ENCODE data around the gene DYRK1B. TPM values are rescaled to one million over a fixed set of nuclear protein-coding genes. Genes with fewer than 3 reads are reported as not detected.

DYRK1B gene
- polyA plus RNA-seq, 1 donor (not counting 4 experiments of a cell fraction or from before 2014, with no cell fraction given): 4.6 TPM

DNA sequence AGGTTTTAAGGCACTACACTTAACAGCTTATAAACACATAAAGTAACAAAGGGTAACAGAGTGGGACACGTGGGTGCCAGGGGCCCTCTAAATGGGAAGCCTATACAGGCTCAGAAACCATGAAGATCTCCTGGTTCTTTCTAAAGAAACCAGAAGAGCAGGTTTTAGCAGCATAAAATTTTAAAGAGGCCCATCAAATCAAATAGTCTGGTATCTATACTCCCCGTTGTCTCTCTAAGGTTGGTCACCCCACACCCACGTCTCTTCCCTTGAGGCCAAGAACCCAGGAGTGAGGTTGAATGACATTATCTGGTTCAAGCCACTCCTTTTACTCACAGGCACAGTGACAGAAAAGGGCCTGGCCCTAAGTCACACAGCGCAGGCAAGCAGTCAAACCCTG, 4.6 kb upstream of the DYRK1B start:
- dilution Hi-C loops (cut with MboI; ENCODE audit: extremely low pct_ligation_motif_present, low sequenced_read_pairs): no loop called here
- Histone ChIP-seq H4K20me1 (ENCODE audit: control insufficient read depth, extremely low read depth, insufficient read depth, low read length) (peaks cover 4% of the 10 kb centered on the region), H3K9me3 (ENCODE audit: control insufficient read depth, low read depth, low read length) (no peaks in the 10 kb centered on the region), H3K27ac (ENCODE audit: control insufficient read depth, insufficient read depth, low read length) (no peak overlapping the region), H3K9me1 (ENCODE audit: control insufficient read depth, extremely low read depth, insufficient read depth, low read length) (no peaks in the 10 kb centered on the region), H3K9ac (ENCODE audit: control insufficient read depth, extremely low read depth, insufficient read depth, low read length) (no peak overlapping the region), H3K4me1 (ENCODE audit: control insufficient read depth, extremely low read depth, insufficient read depth, low read length) (peaks cover 17% of the 10 kb centered on the region), H3K4me3 (ENCODE audit: control insufficient read depth in 2 of 3, extremely low read depth in 1 of 3, insufficient read depth in 2 of 3, low read depth in 1 of 3, low read length in 3 of 3) (no peak overlapping the region), H3K79me2 (ENCODE audit: control insufficient read depth, insufficient read depth, low read length) (peaks cover 48% of the 10 kb centered on the region), H3K4me2 (ENCODE audit: control insufficient read depth, extremely low read depth, insufficient read depth, low read depth, low read length) (no peak overlapping the region), H3K27me3 (ENCODE audit: control insufficient read depth, extremely low read depth, insufficient read depth, low read length) (no peaks in the 10 kb centered on the region), H2AFZ (ENCODE audit: control insufficient read depth, low read length) (no peak overlapping the region), H3K36me3 (ENCODE audit: control insufficient read depth in 2 of 2, extremely low read depth in 1 of 2, insufficient read depth in 2 of 2, low read length in 2 of 2) (peaks cover 40 to 47% of the 10 kb centered on the region in 2 experiments)
- TF ChIP-seq EZH2 (IDR thresholded peaks at IDR 0.05; ENCODE audit: low read length): no peak
- TF ChIP-seq, protein P1, sequence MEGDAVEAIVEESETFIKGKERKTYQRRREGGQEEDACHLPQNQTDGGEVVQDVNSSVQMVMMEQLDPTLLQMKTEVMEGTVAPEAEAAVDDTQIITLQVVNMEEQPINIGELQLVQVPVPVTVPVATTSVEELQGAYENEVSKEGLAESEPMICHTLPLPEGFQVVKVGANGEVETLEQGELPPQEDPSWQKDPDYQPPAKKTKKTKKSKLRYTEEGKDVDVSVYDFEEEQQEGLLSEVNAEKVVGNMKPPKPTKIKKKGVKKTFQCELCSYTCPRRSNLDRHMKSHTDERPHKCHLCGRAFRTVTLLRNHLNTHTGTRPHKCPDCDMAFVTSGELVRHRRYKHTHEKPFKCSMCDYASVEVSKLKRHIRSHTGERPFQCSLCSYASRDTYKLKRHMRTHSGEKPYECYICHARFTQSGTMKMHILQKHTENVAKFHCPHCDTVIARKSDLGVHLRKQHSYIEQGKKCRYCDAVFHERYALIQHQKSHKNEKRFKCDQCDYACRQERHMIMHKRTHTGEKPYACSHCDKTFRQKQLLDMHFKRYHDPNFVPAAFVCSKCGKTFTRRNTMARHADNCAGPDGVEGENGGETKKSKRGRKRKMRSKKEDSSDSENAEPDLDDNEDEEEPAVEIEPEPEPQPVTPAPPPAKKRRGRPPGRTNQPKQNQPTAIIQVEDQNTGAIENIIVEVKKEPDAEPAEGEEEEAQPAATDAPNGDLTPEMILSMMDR (optimal IDR thresholded peaks at IDR 0.05 in 1 of 3, IDR thresholded peaks at IDR 0.05 in 1 of 3, conservative IDR thresholded peaks at IDR 0.05 in 1 of 3; ENCODE audit: extremely low read depth in 1 of 3, insufficient read depth in 2 of 3, low read length in 3 of 3): no peak
- DNase-seq (ENCODE audit: low read depth, low spot score) (no peak), FAIRE-seq (no peak)

DNA sequence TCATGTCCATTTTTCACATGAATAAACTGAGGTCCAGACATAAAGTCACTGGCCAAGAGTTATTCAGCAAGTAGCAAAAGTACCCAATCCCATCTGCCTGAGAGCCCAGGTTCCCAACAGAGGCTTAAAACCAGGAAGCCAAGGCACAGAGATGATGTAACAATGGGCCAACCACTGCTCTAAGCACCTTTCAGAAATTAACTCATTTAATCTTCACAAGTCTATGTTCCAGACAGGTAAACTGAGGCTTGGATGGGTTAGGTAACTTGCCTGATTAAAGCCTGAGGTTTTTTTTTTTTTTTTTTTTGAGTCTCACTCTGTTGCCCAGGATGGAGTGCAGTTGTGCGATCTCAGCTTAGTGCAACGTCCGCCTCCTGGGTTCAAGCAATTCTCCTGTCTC, 4.0 kb upstream of the DYRK1B start:
- TF ChIP-seq, protein P1 (optimal IDR thresholded peaks at IDR 0.05 in 1 of 3, IDR thresholded peaks at IDR 0.05 in 1 of 3, conservative IDR thresholded peaks at IDR 0.05 in 1 of 3; ENCODE audit: extremely low read depth in 1 of 3, insufficient read depth in 2 of 3, low read length in 3 of 3): no peak
- TF ChIP-seq EZH2 (IDR thresholded peaks at IDR 0.05; ENCODE audit: low read length): no peak
- H3K36me3 ChIP-seq (ENCODE audit: control insufficient read depth in 2 of 2, extremely low read depth in 1 of 2, insufficient read depth in 2 of 2, low read length in 2 of 2): peaks cover 40 to 44% of the 10 kb centered on the region in 2 experiments
- dilution Hi-C loops (cut with MboI; ENCODE audit: extremely low pct_ligation_motif_present, low sequenced_read_pairs): no loop called here

More for the DNA sequence above, 4.0 kb upstream of the DYRK1B start:
- H4K20me1 ChIP-seq (ENCODE audit: control insufficient read depth, extremely low read depth, insufficient read depth, low read length): peaks cover 4% of the 10 kb centered on the region
- peaks cover 42% of the 10 kb centered on the region for H3K79me2 ChIP-seq (ENCODE audit: control insufficient read depth, insufficient read depth, low read length)
- H3K4me1 ChIP-seq (ENCODE audit: control insufficient read depth, extremely low read depth, insufficient read depth, low read length): peaks cover 14% of the 10 kb centered on the region
- no peak overlapping the region for H3K9ac ChIP-seq (ENCODE audit: control insufficient read depth, extremely low read depth, insufficient read depth, low read length)
- no peak overlapping the region for H2AFZ ChIP-seq (ENCODE audit: control insufficient read depth, low read length)
- no peak overlapping the region for H3K4me3 ChIP-seq (ENCODE audit: control insufficient read depth in 2 of 3, extremely low read depth in 1 of 3, insufficient read depth in 2 of 3, low read depth in 1 of 3, low read length in 3 of 3)
- no peaks in the 10 kb centered on the region for H3K27me3 ChIP-seq (ENCODE audit: control insufficient read depth, extremely low read depth, insufficient read depth, low read length)
- FAIRE-seq (no peak), DNase-seq (ENCODE audit: low read depth, low spot score) (no peak)
- H3K27ac ChIP-seq (ENCODE audit: control insufficient read depth, insufficient read depth, low read length): no peak overlapping the region
- H3K4me2 ChIP-seq (ENCODE audit: control insufficient read depth, extremely low read depth, insufficient read depth, low read depth, low read length): no peak overlapping the region
- no peaks in the 10 kb centered on the region for H3K9me1 ChIP-seq (ENCODE audit: control insufficient read depth, extremely low read depth, insufficient read depth, low read length)
- no peaks in the 10 kb centered on the region for H3K9me3 ChIP-seq (ENCODE audit: control insufficient read depth, low read depth, low read length)

Data from keratinocyte (primary cell).